Measurements from ENCODE around the gene CNTNAP2. TPM values are rescaled to one million over a fixed set of nuclear protein-coding genes. Genes with fewer than 3 reads are reported as not detected.

Gene CNTNAP2
- total and polyA plus RNA-seq, 4 donors, result 0.14 to 2.3 (median 1.1) TPM

GRCh38 chr7:147978651-147979050, 1862.0 kb downstream of the CNTNAP2 start:
- H3K4me1 ChIP-seq (ENCODE audit: control insufficient read depth in 4 of 4, insufficient read depth in 4 of 4, low read length in 3 of 4), result no peaks in the 10 kb centered on the region
- no peak overlapping the region for H3K9ac ChIP-seq (ENCODE audit: low read depth in 1 of 2, low read length in 2 of 2)
- no peak overlapping the region for H3K27ac ChIP-seq (ENCODE audit: low read depth in 1 of 2, low read length in 2 of 2)
- no peaks in the 10 kb centered on the region for H3K27me3 ChIP-seq (ENCODE audit: control insufficient read depth in 4 of 4, insufficient read depth in 4 of 4, low read length in 3 of 4)
- H3K9me3 ChIP-seq (ENCODE audit: control insufficient read depth in 4 of 4, low read length in 3 of 4), result no peaks in the 10 kb centered on the region
- TF ChIP-seq HNF4A (conservative IDR thresholded peaks at IDR 0.05) (no peak), RAD21 (IDR thresholded peaks at IDR 0.05) (no peak), REST (IDR thresholded peaks at IDR 0.05) (no peak), MAX (IDR thresholded peaks at IDR 0.05) (no peak), ATF3 (IDR thresholded peaks at IDR 0.05) (no peak), YY1 (IDR thresholded peaks at IDR 0.05) (no peak), HNF4G (IDR thresholded peaks at IDR 0.05) (no peak), EGR1 (IDR thresholded peaks at IDR 0.05; ENCODE audit: low read depth in 2 of 2) (no peak), SP1 (IDR thresholded peaks at IDR 0.05) (no peak), JUND (IDR thresholded peaks at IDR 0.05) (no peak), ZBTB33 (IDR thresholded peaks at IDR 0.05) (no peak), RXRA (IDR thresholded peaks at IDR 0.05) (no peak), NR2F2 (IDR thresholded peaks at IDR 0.05) (no peak), TAF1 (conservative IDR thresholded peaks at IDR 0.05) (no peak)
- H3K4me3 ChIP-seq (ENCODE audit: low read depth in 1 of 3, low read length in 3 of 3), result no peak overlapping the region
- no peak for DNase-seq (ENCODE audit: low spot score)
- H3K36me3 ChIP-seq (ENCODE audit: control insufficient read depth in 4 of 4, insufficient read depth in 3 of 4, low read depth in 1 of 4, low read length in 3 of 4), result no peaks in the 10 kb centered on the region
- WGBS, result 72% methylated on average over 5 of the region's 5 CpGs

GRCh38 chr7:147980826-147981813, 1864.5 kb downstream of the CNTNAP2 start:
- Histone ChIP-seq H3K4me3 (ENCODE audit: low read depth in 1 of 3, low read length in 3 of 3) (no peak overlapping the region), H3K4me1 (ENCODE audit: control insufficient read depth in 4 of 4, insufficient read depth in 4 of 4, low read length in 3 of 4) (no peaks in the 10 kb centered on the region), H3K36me3 (ENCODE audit: control insufficient read depth in 4 of 4, insufficient read depth in 3 of 4, low read depth in 1 of 4, low read length in 3 of 4) (no peaks in the 10 kb centered on the region), H3K27me3 (ENCODE audit: control insufficient read depth in 4 of 4, insufficient read depth in 4 of 4, low read length in 3 of 4) (no peaks in the 10 kb centered on the region), H3K27ac (ENCODE audit: low read depth in 1 of 2, low read length in 2 of 2) (no peak overlapping the region), H3K9me3 (ENCODE audit: control insufficient read depth in 4 of 4, low read length in 3 of 4) (no peaks in the 10 kb centered on the region), H3K9ac (ENCODE audit: low read depth in 1 of 2, low read length in 2 of 2) (no peak overlapping the region)
- 68% methylated on average over 4 of the region's 4 CpGs for WGBS
- DNase-seq (ENCODE audit: low spot score), result no peak
- TF ChIP-seq SP1 (IDR thresholded peaks at IDR 0.05) (no peak), HNF4A (conservative IDR thresholded peaks at IDR 0.05) (no peak), TAF1 (conservative IDR thresholded peaks at IDR 0.05) (no peak), FOXA1 (IDR thresholded peaks at IDR 0.05) (no peak), NR2F2 (IDR thresholded peaks at IDR 0.05) (no peak), GABPA (IDR thresholded peaks at IDR 0.05 in 1 of 2, conservative IDR thresholded peaks at IDR 0.05 in 1 of 2) (no peak), RAD21 (IDR thresholded peaks at IDR 0.05) (no peak), JUND (IDR thresholded peaks at IDR 0.05) (no peak), ATF3 (IDR thresholded peaks at IDR 0.05) (no peak), EGR1 (IDR thresholded peaks at IDR 0.05; ENCODE audit: low read depth in 2 of 2) (no peak), ZBTB33 (IDR thresholded peaks at IDR 0.05) (no peak), MAX (IDR thresholded peaks at IDR 0.05) (no peak), HNF4G (IDR thresholded peaks at IDR 0.05) (no peak), RXRA (IDR thresholded peaks at IDR 0.05) (no peak), FOXA2 (IDR thresholded peaks at IDR 0.05) (no peak), YY1 (IDR thresholded peaks at IDR 0.05) (no peak)
